ENCODE data around the gene RHBDF1. TPM values are rescaled to one million over a fixed set of nuclear protein-coding genes. Genes with fewer than 3 reads are reported as not detected.

The RHBDF1 gene
- polyA plus RNA-seq, 1 donor: 47.2 TPM

- no peak for DNase-seq
These were observed 2.4 kb upstream of the RHBDF1 start for GRCh38 chr16:74747-75334.

- no peak for DNase-seq
These were observed 1.8 kb upstream of the RHBDF1 start for GRCh38 chr16:74051-74746.

- DNase-seq: peak; percentile 84
These were observed 660 bp downstream of the RHBDF1 start for GRCh38 chr16:71540-72401.

DNA sequence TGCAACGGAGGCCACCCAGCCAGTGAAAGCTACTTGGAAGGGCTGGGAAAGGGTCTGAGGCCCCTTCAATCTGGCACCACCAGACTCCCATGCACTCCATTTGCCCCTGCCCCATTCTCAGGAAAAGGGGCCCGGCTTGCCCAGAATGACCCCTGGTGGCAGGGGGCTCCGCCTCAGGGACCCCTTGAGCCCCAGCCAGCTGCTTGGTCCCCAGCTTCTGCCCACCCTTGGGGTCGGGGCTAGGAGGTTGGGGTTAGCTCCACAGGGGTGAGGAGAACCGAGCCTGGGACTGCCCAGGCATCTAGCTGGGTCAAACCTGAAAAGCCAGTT lies 1.3 kb downstream of the RHBDF1 start:
- no peak for DNase-seq

- no peak for DNase-seq
These were observed 3.2 kb downstream of the RHBDF1 start for GRCh38 chr16:69181-69580.

GRCh38 chr16:67884-68789 lies 4.3 kb downstream of the RHBDF1 start:
- DNase-seq: no peak

GRCh38 chr16:67183-67791 lies 5.1 kb downstream of the RHBDF1 start:
- no peak for DNase-seq

DNA sequence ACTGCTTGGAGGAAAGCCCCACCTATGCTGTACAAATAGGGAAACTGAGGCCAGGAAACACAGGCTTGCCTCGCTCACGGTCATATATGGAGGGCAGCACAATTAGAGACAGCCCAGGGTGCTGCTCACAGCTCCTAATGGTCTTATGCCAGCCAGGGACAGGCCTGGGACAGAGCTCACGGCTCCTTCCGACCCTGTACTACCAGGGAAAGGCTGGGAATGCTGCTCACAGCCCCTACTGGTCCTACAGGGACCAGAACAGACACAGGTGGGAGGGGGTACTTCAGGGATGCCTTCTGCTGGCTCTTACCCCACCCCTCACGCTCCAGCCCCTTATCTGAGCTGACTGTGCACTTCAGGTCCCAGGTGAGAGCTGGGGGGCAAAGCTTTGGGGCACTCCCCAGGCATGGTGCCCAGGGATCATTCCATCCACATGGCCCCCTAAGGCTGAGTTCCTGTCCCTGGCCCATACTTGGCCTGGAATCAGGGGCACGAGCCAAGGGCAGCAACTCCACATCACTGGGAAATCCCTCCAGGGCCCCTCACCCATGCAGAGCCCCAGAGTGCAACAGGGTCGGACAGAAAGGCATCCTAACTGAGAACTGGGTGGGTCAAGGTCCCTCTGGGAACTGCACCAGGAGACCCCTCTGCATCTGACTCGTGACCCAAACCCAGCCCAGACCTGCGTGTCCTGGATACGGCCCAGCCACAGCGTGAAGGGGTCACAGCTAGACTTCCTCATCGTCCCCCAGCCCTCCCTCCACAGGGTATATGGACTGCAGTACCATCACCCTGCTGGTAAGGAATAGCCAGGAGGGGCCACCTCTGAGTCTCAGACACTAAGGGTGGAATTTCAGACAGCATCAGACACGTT lies 5.9 kb downstream of the RHBDF1 start:
- no peak for DNase-seq

DNA sequence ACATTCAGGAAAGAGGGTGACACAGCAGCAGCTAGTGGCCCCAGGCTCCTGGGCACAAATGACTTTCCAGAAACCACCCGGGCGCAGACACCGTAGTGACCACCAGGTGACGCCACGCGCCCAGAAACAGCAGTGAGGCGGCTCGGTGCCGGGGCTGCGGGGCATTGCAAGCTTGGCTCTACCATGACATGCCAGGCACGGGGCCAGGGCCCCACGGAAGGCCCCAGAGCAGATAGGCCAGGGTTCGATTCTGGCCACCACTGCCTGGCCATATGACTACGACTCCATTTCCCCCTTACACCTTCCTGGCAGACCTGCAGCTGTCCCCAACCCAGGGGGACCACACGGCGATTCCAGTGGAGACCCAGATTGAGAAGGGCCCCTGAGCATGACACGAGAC lies 6.7 kb downstream of the RHBDF1 start:
- peak; percentile 71 for DNase-seq

- DNase-seq: no peak
These were observed 7.5 kb downstream of the RHBDF1 start for GRCh38 chr16:64914-65255.

DNA sequence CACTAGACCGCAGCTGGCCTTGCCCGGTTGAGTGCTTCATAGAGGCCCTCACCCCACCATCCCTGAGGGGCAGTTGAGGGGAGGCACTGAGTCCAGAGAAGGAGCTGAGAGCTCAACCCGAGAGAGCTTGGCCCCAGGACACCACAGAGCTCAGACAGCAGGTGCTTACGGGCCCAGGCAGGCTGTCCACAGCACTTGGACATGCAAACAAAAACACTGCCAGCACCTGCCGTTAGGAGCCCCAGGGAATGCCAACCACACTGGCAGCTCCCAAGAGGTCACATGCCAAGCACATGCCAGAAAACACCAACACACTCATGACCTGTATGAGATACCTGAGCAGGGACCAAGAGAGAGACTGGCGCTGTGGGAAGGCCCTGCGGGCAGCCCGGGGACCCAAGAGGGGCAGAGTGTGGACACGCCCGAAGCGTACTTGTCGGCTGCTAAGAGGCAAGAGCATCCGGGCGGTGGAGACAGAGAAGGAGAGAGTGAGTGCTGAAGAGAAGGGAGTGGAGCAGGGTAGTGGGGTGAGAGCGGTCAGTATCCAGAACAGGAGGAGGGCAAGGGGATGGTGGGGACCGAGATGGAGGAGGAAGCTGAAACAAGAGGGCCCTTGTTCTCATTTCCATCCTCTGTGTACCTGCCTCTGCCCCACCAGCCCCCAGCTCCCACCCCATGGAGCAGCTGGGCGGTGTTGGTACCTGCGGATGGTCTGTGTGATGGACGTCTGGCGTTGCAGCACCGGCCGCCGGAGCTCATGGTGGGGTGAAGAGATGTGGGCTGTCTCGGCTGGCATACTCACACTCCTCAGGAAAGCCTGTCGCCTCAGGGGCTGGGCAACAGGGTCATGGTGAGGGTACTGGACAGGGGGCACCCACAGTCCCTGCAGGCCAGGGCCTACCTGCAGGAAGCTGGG lies 8.2 kb downstream of the RHBDF1 start:
- no peak for DNase-seq

DNA sequence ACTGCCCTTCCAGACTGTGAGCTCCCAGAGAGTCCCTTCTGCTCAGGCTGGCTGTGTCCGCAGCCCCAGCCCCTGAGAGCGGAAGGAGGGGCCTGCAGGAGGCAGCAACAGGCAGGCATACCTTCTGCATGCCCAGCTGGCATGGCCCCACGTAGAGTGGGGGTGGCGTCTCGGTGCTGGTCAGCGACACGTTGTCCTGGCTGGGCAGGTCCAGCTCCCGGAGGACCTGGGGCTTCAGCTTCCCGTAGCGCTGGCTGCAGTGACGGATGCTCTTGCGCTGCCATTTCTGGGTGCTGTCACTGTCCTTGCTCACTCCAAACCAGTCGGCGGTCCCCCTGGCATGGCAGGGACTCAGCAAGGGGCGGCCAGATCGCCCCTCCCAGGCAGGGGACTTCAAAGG lies 9.0 kb downstream of the RHBDF1 start:
- no peak for DNase-seq

DNA sequence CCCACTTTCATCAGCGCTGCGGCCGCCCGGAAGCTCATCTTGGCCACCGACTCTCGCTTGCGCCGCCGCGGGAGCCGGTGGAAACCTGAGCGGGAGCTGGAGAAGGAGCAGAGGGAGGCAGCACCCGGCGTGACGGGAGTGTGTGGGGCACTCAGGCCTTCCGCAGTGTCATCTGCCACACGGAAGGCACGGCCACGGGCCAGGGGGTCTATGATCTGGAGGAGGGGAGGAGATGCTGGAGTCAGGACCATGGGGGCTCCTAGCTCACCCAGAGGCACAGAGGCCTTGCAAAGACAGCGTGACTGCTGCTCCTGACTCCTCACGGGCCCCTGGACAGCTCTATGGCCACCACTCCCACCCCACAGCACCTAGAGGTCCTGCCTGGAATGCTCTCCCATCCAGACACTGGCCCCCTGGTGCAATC lies 9.5 kb downstream of the RHBDF1 start:
- no peak for DNase-seq

DNA sequence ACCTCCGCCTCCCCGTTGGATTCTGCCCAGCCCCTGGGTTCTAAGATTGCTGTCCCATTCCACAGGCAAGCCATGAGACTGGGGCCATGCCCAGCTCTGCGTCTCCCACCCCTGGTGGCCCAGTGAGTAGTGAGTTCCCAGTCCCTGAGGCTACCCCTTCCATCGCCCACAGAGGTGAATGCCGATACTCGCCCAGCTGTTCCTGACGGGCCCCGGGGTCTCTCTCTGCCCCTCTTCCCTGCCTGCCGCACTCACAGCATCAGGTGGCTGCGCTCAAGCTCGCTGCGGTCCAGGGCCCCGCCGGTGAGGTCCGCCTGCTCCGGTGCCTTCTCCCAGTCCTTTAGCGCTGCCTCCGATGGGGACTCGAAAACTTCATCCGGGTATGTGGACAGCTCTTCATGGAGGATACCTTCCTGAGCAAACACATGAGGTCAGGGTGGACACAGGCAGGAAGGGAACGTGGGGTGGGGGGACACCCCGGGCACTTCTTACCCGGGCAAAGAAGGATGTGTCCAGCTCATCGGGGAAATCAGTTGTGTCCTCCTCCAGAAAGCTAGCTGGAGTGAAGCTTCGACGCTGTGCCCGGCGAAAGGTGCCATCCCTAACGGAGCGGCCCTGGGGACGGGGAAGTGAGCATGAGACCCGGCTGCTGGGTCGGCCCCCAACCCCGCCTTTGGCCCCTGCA lies 10.0 kb downstream of the RHBDF1 start:
- DNase-seq: no peak

DNA sequence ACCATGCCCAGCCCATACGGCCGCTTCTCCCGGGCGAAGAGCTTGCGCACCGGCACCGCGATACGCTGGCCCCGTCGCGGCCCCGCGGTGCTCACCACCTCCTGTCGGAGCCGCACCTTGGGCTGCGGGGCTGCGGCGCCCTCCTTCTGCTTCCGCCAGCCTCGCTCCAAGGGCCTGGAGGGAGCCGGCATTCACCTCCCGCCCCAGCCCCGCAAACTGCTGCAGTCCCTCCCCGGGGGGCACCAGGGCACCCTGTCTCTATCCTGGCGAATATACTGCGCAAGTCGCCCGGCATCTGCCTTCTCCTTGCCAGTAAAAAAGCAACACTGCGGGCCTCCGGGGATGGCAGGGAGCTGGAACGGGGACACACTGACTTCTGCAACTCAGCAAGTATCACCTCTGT lies 10.6 kb downstream of the RHBDF1 start:
- DNase-seq: no peak

DNA sequence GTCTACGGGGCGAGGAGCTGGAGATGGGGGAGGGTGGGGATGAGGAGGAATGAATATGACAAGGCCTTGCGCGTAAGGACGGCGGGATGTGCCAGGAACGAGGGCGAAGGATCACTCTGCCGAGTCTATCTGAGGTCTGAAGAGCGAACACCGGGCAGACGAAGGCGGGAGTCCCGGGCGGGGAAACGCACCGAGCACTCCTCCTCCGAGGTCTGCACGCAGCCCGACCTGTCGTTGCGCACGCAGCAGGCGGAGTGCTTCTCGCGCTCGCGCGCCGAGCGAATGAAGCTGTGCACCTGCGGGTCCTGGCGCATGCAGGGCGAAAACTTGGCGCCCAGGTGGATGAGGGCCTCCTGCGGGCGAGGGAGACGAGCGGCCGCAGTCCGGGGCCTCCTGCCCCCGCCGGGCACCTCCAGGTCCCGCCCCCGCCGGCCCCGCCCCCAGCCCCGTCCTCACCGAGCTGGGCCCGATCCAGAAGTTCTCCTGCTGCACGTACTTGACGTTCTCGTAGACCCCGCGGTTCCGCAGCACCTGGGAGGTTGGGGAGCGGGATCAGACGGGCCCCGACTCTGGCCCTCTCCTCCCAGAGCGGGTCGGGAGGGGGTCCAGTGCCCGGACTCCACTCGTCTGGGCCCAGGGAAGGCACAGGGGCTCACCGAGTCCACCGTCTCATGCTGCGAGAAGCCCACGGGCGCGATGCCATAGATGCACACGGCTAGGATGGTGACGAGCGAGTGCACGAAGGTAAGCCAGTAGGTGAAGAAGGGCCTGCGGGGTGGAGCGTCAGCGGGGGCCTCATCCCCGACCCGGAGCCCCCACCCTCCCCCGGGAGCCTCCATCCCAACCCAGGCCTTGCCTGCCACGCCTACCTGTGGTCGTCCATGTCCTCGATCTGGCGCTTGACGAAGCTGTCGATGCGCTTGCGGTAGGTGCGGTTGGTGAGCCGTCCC lies 11.2 kb downstream of the RHBDF1 start:
- no peak for DNase-seq

DNA sequence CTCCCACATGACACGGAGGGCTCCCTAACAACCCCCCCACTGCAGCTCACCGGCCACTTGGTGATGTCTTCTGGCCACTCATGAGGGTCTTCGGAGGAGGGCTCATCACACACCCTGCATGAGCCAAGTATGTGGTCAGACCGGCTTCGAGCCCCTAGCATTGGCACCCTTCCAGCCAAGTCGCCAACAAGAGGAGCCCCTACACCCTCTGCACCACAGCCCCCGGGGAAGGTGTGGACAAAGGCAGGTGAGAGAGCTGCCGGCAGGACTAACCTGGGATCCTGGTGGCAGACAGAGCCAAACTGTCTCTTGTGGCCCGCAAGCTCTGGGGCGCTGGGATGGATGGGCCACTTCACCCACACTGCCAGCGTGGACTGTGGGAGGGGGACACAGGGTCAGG lies 12.3 kb downstream of the RHBDF1 start:
- DNase-seq: no peak

GRCh38 chr16:59440-60059 lies 12.9 kb downstream of the RHBDF1 start:
- no peak for DNase-seq
